ENCODE data around the gene MATR3.

GRCh38 chr5:139364466-139364865 is 70.9 kb downstream of the MATR3 start:
- TF ChIP-seq SUZ12 (IDR thresholded peaks at IDR 0.05; ENCODE audit: extremely low read depth, insufficient read depth, insufficient read length) (no peak), YY1 (IDR thresholded peaks at IDR 0.05; ENCODE audit: insufficient read depth, insufficient read length) (no peak)

Measured in NT2/D1 (cell line).